Measurements from ENCODE around the gene SRPK2. TPM values are rescaled to one million over a fixed set of nuclear protein-coding genes. Genes with fewer than 3 reads are reported as not detected.

The SRPK2 gene
- total and polyA plus RNA-seq, 2 of the 8 experiments (the other 6 are each of a cell fraction or from before 2014, with no cell fraction given) = 10.0 to 47.1 TPM

DNA sequence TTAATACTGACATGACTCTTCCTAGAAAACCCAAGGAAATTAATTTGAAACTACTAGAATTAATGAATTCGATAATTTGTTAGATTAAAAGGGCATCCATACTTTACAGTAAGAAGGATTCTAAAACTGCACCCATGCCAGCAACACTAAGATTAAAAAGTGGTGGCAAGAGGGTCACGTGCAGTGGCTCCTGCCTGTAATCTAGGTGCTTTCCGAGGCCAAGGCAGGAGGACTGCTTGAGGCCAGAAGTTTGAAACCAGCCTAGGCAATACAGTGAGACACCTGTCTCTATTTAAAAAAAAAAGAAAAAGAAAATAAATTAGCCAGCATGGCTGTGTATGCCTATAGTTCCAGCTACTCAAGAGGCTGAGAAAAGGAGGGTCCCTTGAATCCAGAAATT lies 58.2 kb downstream of the SRPK2 start (continued):
- TF ChIP-seq, protein P1, sequence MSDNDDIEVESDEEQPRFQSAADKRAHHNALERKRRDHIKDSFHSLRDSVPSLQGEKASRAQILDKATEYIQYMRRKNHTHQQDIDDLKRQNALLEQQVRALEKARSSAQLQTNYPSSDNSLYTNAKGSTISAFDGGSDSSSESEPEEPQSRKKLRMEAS (IDR thresholded peaks at IDR 0.05) = no peak
- no peak for TF ChIP-seq ZNF274 (IDR thresholded peaks at IDR 0.05; ENCODE audit: borderline replicate concordance, extremely low read depth, low read length)
